Testis (tissue), 2 donors: ENCODE measurements around the gene SLC25A39.

Source experiments
- CTCF ChIP-seq, 3 experiments: fragments of 450-650 bp in 2 of 3; fragments of 200-600 bp in 1 of 3; sonication (generic) in 1 of 3; IDR thresholded peaks; one replicate each; pipeline ENCODE4 v1.5.1; 2016 to 2019; ENCODE audit warnings: antibody characterized with exemption in 3 of 3, mild to moderate bottlenecking in 2 of 3, moderate library complexity in 1 of 3
- POLR2A ChIP-seq: fragments of 450-650 bp; IDR thresholded peaks from one replicate; pipeline ENCODE4 v1.6.1; 2017; ENCODE audit warnings: antibody characterized with exemption, mild to moderate bottlenecking, moderate library complexity

- TF ChIP-seq CTCF (IDR thresholded peaks at IDR 0.05) = no peak
- no peak for TF ChIP-seq POLR2A
Measured at GRCh38 chr17:44283344-44284023, 41.1 kb downstream of the SLC25A39 start.
